NCI-H187 treated with DMSO at 0.1 percent for 48 hours (cell line): ENCODE data around the gene PRDM5.
"Not testable (repeated sequence)": the region's sequence is repeated elsewhere in the genome, so short reads cannot be mapped to it uniquely, and the experiment has no call there.

Experiments
- DNase-seq: peaks from one replicate; lab custom pipeline; 2025; lab: John Stamatoyannopoulos, UW

The PRDM5 gene

GRCh38 chr4:120753854-120754253, 168.7 kb downstream of the PRDM5 start:
- peak; percentile 49 for DNase-seq

GRCh38 chr4:120750152-120750525, 172.4 kb downstream of the PRDM5 start:
- DNase-seq, result no peak

DNA sequence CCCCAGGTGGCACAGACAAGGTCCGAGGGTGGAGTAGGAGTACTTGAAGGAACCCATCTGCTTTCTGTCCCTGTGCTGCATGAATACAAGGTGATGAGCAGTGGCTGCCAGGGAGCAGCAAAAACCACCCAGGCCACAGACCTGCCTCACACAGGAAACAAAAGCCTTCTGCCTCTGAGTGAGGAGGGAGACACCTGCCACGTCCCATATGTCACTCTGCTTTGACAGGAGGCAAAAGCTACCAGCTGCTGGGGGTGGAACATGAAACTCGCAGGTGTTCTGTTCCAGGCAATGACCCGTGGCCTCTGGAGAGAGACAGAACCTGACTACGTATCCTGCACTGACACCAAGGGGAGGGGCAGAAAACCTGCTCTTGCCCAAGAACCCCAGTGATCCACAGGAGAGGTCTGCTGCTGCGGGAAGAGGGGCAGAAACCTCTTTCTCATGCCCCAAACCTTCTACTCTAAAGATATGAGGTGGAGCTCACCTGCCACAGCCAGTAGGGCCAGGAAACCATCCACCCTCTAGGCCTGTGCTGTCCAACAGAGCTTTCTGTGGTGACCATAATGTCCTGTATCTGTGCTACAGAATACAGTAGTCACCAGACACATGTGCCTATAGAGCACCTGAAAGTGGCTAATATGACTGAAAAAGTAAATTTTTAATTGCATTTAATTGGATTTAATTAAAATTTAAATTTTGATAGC, 172.9 kb downstream of the PRDM5 start:
- peak; percentile 65 for DNase-seq

DNA sequence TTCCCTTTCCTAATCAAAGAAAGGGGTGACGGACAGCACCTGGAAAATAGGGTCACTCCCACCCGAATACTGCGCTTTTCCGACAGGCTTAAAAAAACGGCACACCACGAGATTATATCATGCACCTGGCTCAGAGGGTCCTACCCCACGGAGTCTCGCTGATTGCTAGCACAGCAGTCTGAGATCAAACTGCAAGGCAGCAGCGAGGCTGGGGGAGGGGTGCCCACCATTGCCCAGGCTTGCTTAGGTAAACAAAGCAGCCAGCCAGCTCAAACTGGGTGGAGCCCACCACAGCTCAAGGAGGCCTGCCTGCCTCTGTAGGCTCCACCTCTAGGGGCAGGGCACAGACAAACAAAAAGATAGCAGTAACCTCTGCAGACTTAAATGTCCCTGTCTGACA, 180.9 kb downstream of the PRDM5 start:
- not testable (repeated sequence) for DNase-seq

- DNase-seq, result no peak
Observed at GRCh38 chr4:120736312-120736711, 186.2 kb downstream of the PRDM5 start.

GRCh38 chr4:120733968-120734367, 188.6 kb downstream of the PRDM5 start:
- DNase-seq, result no peak

- DNase-seq, result no peak
Observed at GRCh38 chr4:120733054-120733453, 189.5 kb downstream of the PRDM5 start.

DNA sequence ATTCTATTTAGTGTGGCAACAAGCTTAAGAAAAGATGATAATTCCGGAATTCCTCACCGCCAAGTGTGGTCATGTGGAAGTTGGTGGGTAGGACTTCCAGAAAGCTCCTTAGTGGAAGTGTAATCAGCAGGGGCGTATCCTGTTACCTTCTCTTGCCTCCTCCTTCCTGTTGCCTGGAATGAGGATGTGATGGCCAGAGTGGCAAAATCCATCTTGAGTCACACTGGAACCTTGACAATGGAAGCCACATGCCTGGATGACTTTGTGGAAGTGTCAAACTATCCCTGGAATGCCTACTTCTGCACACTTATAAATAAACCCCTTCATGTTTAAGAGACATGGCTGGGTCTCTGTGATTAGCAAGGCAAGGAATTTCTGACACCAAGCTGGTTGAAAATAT, 191.0 kb downstream of the PRDM5 start:
- DNase-seq, result no peak

DNA sequence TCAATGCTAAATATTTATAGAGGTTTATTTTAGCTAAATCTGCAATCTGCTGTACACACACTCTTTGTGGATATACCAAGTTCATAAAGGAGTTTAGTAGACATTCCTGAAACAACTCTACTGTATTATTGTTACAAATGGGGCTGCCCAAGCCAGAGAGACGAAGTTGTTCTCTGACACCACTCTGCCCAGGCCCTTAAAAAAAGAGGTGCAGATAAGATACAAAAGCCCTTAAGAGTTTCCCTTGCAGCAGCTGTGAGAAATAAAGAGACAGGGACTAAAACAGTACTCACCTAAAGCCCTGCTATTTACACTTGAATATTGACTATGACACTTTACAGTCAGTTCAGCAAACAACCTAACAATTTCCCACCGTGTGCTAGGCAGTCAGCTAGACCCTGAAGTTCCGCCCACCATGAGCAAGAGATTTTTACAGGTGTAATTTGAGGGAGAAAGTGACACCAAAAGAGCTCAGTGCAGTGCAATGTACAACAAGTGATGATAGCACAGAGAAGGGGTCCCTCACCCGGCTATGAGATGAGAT, 191.7 kb downstream of the PRDM5 start:
- DNase-seq, result no peak

DNA sequence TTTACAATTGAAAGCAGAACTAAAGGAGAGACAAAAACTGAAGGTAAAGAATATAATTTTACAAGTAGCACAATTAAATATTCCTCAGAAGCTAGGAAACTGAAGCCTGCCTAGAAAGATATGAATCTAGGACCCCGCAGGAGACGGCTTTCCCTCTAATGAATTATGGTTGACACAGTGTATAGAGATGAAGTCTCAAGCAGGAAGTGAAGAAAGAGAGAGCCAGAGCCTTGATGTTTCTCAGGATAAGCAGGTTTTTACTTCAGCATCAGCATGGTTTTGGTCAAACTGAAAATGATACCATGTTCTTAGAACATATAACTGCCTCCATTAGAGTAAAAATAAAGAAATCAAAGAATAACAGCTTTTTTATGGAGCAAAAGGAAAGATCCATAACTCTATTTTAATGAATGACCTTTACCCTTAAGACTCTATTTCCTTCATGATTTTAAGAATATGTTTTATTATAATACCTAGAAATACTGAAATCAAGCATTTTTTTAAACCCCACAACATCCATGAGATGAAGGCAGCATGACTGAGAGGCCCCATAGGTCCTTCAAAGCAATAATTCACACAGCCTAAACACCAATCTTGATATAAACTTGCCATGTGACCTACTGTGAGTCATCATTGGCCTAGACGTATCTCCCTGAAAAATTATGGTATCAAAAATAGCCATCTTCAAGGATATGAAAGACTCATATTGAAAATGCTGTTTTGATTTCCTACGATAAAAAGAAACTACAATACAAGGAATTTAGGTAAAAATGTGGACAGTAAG, 193.4 kb downstream of the PRDM5 start:
- no peak for DNase-seq

GRCh38 chr4:120725639-120726580, 196.6 kb downstream of the PRDM5 start:
- no peak for DNase-seq

DNA sequence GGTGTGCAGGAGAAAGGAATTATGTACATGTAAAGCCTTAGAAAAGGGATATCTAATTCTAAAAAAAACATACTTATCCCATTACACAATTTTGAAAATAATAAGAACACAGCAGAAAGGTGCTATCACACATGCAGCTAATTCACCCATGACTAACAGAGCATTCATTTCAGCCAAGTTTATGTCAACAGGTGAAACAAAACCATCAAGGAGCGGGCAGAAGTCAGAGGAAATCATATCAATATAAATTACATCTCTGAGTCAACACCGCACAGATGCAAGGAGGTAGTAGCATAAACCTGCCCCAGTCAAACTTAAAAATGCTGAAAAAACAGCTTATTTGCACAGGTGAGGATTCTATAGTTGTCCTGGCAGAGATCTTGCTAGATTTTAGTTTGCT, 197.9 kb downstream of the PRDM5 start:
- DNase-seq, result no peak

DNA sequence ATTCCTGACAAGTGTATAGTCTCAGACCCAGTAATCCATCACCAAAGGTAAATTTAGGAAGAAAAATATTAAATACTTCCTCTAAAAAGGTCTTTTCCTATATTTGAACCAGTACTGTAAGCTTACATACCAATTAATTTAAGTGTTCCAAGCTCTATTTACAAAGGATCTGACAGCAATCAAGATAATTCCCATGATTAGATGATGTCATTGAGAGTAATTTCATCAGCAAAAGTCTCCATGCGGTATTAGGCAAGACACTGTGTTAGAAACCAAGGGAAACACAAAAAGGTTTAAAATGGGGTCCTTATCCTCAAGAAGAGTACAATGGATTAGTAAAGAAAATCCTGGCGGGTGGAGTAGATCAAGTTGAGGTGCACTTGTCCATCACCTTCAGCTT, 198.5 kb downstream of the PRDM5 start:
- DNase-seq, result no peak

- DNase-seq, result no peak
Observed at GRCh38 chr4:120723105-120723504, 199.4 kb downstream of the PRDM5 start.

GRCh38 chr4:120722655-120723054, 199.9 kb downstream of the PRDM5 start:
- no peak for DNase-seq

DNA sequence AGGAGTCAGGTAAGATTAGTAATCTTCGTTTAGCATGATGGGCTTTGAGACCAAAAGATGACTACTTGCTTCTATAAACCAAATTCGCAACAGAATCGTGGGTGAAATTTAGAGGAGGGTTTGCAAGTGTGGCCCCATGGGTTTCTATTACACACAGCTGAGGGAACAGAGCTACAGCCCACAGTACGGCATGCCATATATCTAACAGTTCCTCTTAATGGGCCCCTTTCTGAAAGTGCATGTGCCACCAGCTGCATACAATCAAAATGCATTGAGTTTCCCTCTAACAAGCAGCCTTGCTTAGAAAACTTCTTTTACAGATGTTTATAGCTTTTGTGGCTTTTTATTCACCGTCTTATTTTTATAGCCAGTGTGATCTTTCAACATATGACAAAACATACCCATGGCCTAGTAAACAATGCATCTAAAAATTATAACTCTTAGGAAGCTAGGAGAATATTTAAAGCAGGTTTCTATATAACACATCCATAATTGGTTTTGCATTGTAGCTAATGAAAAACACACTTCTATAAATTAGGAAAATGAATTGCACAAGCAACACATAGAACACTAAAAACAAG, 202.1 kb downstream of the PRDM5 start:
- DNase-seq, result no peak

- no peak for DNase-seq
Observed at GRCh38 chr4:120718979-120719566, 203.5 kb downstream of the PRDM5 start.

GRCh38 chr4:120716346-120716745, 206.2 kb downstream of the PRDM5 start:
- DNase-seq, result no peak

GRCh38 chr4:120714417-120715010, 208.0 kb downstream of the PRDM5 start:
- no peak for DNase-seq

DNA sequence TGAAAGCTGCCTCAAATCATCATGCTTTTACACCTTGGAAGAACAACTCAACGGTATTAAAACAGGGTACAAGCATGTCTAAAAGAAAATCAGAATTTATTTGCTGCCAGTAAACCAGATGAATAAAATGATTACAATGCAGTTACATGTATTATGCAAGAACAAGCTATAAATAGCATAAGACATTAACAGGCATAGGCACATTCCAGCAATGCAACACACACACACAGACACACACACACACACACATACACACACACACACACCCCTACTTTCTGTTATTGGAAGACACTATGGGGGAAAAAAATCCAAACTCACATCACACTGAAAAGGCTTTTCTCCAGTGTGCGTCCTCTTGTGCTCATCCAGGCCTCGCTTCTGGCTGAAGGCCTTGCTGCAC, 212.5 kb downstream of the PRDM5 start:
- DNase-seq, result no peak

DNA sequence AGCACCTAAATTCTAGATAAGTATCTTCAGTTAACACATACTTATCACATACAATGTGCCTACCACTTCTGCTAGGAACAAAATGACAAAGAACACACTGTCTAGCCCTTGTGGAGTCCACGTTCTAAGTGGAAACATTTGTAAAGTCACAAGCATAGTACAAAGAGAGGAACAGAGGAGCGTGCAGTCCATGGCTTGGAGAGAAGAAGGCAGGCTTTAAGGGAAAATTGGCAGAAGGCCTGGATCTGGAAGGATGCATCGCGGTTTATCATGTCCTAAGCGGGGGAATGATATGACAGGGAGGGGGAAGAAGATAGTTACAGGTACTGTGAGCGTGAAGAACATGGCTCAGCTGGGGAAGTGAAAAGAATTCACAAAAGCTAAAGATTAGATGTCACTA, 218.0 kb downstream of the PRDM5 start:
- DNase-seq, result no peak
